Neural progenitor cell (in vitro differentiated cells): ENCODE results near the gene GSDME.

ENCODE experiments used
- EZH2 ChIP-seq: fragments of 200-600 bp; sonication (generic); IDR thresholded peaks from 2 replicates; pipeline ENCODE4 v1.6.1; 2017; ENCODE audit warnings: antibody characterized with exemption, mild to moderate bottlenecking, moderate library complexity
- EZH2phosphoT487 ChIP-seq: fragments of 200-600 bp; sonication (generic); IDR thresholded peaks from 2 replicates; pipeline ENCODE4 v1.6.1; 2017; ENCODE audit warnings: antibody characterized with exemption
- TF ChIP-seq, protein P1 (sequence below): fragments of 200-600 bp; sonication (generic); IDR thresholded peaks from 2 replicates; pipeline ENCODE4 v1.5.1; 2017; ENCODE audit warnings: antibody characterized with exemption, mild to moderate bottlenecking

DNA sequence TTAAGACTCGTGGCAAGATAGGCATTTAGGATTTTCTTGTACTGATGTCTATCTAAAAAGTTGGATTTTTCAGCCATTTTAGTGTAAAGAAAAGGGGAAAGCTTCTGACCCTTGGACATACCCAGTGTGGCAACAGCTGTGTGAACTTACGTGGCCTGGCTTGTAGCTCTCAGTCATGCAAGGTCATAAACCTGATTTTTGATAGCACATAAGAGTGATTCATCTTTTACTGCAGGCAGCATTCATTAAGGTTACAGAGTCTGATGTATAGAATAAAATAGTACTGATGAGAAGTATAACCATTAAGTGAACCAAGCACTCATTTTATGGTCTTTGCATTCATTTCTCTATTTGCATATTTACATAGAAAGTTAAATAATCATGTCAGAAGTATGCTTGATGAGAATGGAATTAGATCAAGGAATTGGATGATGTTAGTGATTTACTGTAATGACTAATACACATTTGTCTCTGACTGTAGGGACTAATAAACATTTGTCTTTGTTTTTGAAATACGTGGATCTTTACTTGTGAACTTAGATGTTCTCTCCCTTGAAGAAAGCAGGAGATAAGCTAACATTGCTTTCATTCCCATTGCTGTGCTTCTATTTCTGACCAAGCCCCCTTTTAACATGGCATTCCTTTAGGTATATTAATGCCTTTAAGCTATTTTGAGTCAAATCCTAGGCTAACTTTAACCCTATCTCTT is 88.2 kb downstream of the GSDME start:
- TF ChIP-seq EZH2phosphoT487 (no peak), EZH2 (no peak)
- TF ChIP-seq, protein P1, sequence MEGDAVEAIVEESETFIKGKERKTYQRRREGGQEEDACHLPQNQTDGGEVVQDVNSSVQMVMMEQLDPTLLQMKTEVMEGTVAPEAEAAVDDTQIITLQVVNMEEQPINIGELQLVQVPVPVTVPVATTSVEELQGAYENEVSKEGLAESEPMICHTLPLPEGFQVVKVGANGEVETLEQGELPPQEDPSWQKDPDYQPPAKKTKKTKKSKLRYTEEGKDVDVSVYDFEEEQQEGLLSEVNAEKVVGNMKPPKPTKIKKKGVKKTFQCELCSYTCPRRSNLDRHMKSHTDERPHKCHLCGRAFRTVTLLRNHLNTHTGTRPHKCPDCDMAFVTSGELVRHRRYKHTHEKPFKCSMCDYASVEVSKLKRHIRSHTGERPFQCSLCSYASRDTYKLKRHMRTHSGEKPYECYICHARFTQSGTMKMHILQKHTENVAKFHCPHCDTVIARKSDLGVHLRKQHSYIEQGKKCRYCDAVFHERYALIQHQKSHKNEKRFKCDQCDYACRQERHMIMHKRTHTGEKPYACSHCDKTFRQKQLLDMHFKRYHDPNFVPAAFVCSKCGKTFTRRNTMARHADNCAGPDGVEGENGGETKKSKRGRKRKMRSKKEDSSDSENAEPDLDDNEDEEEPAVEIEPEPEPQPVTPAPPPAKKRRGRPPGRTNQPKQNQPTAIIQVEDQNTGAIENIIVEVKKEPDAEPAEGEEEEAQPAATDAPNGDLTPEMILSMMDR = no peak
